Stimulated activated CD8-positive, alpha-beta memory T cell treated with anti-CD3 and anti-CD28 coated beads, Interleukin-7, amount 100 ng/mL, for 1 hour (primary cell): Measurements from ENCODE around the gene UBE2G1.
A peak's percentile ranks its signal among the peaks of the same experiment; 100 is the strongest.
"Not testable (repeated sequence)": the region's sequence is repeated elsewhere in the genome, so short reads cannot be mapped to it uniquely, and the experiment has no call there.

Experiments used
- DNase-seq, 2 donors: peaks; one replicate each; pipeline ENCODE4 v3.0.0-alpha.2; 2020; ENCODE audit warnings: low read depth in 2 of 2

Gene UBE2G1

GRCh38 chr17:4375039-4375748 is 8.7 kb upstream of the UBE2G1 start:
- peak in 1 of 2 donors; percentile 3 for DNase-seq

GRCh38 chr17:4369557-4370230 is 3.2 kb upstream of the UBE2G1 start:
- no peak for DNase-seq

- DNase-seq: no peak
Measured at GRCh38 chr17:4368341-4368740, 1.9 kb upstream of the UBE2G1 start.

GRCh38 chr17:4367177-4367576 is 702 bp upstream of the UBE2G1 start:
- DNase-seq: not testable (repeated sequence)

GRCh38 chr17:4365628-4366326 is 698 bp downstream of the UBE2G1 start:
- peak; percentile 5 to 7 for DNase-seq

GRCh38 chr17:4365103-4365627 is 1.3 kb downstream of the UBE2G1 start:
- peak; percentile 71 to 77 for DNase-seq

GRCh38 chr17:4364622-4365041 is 1.8 kb downstream of the UBE2G1 start:
- no peak for DNase-seq

- no peak for DNase-seq
Measured at GRCh38 chr17:4362141-4362540, 4.3 kb downstream of the UBE2G1 start.

- DNase-seq: no peak
Measured at GRCh38 chr17:4358154-4358553, 8.3 kb downstream of the UBE2G1 start.

GRCh38 chr17:4357671-4358070 is 8.8 kb downstream of the UBE2G1 start:
- no peak for DNase-seq

GRCh38 chr17:4357030-4357628 is 9.3 kb downstream of the UBE2G1 start:
- DNase-seq: no peak

- no peak for DNase-seq
Measured at GRCh38 chr17:4354862-4355514, 11.5 kb downstream of the UBE2G1 start.

GRCh38 chr17:4354206-4354605 is 12.3 kb downstream of the UBE2G1 start:
- DNase-seq: no peak

- not testable (repeated sequence) for DNase-seq
Measured at GRCh38 chr17:4350214-4350613, 16.3 kb downstream of the UBE2G1 start.

GRCh38 chr17:4345581-4346252 is 20.8 kb downstream of the UBE2G1 start:
- DNase-seq: no peak

- DNase-seq: no peak
Measured at GRCh38 chr17:4344926-4345325, 21.5 kb downstream of the UBE2G1 start.

- no peak for DNase-seq
Measured at GRCh38 chr17:4342535-4342934, 23.9 kb downstream of the UBE2G1 start.

- DNase-seq: no peak
Measured at GRCh38 chr17:4341616-4341977, 24.9 kb downstream of the UBE2G1 start.

- DNase-seq: no peak
Measured at GRCh38 chr17:4340914-4341615, 25.4 kb downstream of the UBE2G1 start.

- no peak for DNase-seq
Measured at GRCh38 chr17:4334776-4335584, 31.5 kb downstream of the UBE2G1 start.
